ENCODE results near the gene FXYD3. TPM values are rescaled to one million over a fixed set of nuclear protein-coding genes. Genes with fewer than 3 reads are reported as not detected.

FXYD3 gene, protein sequence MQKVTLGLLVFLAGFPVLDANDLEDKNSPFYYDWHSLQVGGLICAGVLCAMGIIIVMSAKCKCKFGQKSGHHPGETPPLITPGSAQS
- polyA plus RNA-seq (ENCODE audit: insufficient read length), result 0.42 TPM

DNA sequence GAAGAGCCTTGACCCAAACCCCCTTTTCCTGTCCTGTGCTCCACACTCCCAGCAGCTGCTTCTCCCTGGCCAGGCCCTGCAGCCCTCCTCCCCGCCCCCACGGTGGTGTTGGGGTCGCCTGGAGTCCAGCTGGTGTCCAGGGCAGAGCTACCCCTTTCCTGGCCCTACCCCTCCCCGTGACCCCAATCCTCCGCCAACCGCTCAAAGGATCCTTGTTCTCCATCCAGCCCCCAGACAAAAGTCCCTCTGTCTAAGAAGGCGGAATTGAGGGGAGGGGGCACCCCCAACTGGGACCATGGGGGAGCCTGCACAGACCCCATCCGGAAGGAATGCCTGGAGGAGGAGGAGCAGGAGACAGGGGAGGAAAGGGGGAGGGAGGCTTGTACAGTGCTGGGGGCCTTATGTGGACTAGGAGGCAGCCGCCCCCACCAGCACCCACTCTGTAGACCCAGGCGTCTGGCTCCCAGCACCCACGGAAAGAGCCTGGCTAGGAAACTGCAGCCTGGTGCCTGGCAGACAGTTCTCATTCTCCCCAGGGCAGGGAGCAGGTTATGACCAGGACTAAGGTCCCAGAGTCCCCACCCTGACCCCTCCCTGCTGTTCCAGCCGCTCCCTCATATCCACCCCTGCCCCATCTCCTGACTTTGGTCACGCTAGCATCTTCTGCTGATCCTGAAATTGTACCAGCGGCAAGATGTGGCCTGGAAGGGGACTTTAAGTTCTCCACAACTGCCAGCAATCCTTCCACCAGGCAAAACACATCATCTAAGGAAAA, at the start of gene FXYD3:
TSS of gene FXYD3 (plus strand) at position 647 of the 775 bp plus-strand sequence. CDS start 3,554 bp downstream, outside the sequence.
- no peak for DNase-seq (ENCODE audit: low read depth)

DNA sequence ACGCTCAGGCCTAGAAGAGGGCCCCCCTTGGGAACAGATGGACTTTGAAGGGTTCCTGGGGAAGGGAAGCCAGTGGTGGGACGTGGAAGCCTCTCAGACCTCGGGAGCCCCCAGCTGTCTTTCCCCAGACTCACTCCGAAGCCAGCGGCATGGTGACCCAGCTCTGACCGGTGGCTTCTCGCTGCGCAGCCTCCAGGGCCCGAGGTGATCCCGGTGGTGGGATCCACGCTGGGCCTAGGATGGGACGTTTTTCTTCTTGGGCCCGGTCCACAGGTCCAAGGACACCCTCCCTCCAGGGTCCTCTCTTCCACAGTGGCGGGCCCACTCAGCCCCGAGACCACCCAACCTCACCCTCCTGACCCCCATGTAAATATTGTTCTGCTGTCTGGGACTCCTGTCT, 49.5 kb upstream of the FXYD3 start:
- no peak for DNase-seq (ENCODE audit: low read depth)

DNA sequence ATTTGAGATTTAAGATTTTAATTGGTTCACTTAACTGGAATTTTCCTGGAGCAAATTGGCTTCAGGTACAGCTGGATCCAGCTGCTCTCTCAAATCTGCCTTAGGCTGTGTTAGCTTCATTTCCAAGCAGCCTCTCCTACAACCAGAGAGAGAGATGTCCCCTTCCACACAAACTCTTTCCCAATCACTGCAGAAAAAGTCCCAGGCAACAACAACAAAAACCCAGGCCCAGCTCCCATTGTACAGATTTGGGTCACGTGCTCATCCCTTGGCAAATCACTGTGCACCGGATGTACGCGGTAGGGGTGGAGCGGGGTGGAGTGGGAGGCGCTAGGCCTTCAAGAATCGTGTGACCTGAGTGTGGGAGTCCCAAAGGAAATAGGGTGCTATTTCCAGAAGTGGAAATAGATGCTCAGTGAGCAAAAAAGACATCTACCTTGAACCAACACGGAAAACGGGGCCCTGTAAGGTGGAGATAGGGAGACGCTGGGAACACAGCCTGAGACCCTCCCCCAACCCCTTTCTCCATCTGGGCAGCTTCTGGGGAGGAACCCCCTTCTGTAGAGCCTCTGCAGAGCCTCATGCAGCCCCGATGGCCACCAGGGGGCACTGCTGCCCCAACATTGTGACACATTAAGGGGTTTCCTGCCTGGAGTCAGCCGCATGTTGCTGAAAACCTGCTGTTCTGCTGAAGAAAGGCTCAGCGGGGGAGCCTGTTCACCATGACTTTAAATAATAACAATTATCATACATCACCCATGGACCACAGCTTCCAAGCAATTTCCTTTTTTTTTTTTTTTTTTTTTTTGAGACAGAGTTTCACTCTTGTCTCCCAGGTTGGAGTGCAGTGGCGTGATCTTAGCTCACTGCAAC, 48.7 kb upstream of the FXYD3 start:
- DNase-seq (ENCODE audit: low read depth), result no peak

DNA sequence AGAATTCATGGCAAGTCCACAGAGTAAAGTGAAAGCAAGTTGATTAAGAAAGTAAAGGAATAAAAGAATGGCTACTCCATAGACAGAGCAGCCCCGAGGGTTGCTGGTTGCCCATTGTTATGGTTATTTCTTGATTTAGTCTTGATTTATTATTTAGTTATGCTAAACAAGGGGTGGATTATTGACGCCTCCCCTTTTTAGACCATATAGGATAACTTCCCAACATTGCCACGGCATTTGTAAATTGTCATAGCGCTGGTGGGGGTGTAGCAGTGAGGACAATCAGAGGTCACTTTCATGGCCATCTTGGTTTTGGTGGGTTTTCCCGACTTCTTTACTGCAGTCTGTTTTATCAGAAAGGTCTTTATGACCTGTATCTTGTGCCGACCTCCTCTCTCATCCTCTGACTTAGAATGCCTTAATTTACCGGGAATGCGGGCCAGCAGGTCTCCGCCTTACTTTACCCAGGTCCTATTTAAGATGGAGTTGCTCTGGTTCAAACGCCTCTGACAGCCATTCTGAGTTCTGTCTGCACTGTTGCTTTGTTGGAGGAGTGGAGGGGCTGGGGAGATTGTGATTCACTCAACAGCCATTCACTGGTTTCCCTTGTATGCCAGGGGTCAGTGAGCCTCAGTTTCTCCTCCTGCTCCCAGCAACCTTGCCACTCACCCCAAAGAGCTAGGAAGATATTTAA, 46.5 kb upstream of the FXYD3 start:
- no peak for DNase-seq (ENCODE audit: low read depth)

DNA sequence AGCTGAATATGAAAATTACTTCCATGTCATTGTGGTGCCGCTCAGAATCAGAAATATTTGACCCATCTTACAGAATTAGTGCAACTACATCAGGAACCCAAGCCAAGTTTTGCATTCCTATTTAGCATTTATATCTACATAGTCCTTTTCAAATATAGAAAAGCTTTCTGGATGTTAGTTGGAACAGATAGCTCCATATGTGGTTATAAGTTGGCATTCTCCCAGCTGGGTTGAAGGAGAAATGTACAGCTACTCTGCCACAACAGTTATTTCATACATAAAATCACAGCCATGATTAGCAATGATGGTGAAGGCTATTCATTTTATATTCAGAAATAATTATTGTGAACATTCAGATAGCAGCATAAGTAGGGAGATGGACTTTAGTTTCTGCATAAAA, 45.9 kb upstream of the FXYD3 start:
- no peak for DNase-seq (ENCODE audit: low read depth)

DNA sequence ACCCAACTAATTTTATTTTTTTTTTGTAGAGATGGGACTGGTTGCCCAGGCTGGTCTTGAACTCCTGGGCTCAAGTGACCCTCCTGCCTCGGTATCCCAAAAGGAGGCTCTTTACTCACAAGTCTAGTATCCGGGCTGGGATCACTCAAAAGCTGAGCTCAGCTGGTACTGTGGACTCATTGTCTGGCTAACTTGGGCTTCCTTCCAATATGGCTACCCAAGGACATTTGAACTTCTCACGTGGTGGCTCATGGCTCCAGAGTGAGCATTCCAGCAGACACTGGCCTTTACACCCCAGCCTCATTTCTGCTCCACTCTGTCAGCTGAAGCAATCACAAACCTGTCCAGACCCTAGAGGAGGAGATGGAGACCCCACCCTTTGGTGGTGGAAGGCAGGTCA, 45.2 kb upstream of the FXYD3 start:
- no peak for DNase-seq (ENCODE audit: low read depth)

DNA sequence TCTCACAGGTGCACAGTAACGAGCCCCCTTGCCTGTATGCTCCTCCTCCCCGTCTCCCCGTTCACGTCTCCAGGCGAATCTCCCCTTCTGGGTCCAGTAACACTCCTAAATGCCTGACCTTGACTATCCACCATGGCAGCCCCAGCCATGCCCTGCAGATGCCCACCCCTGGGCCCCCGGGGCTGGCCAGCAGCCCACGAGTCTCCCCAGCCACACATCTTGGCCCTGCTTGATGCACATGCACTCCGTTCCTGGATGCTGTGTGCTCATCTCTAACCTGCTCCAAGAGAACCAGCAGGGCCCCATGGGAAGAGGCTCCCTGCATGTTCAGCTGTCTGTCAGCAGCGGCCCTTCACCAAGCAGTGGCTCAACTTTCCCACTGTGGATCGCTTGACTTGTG, 42.1 kb upstream of the FXYD3 start:
- no peak for DNase-seq (ENCODE audit: low read depth)

DNA sequence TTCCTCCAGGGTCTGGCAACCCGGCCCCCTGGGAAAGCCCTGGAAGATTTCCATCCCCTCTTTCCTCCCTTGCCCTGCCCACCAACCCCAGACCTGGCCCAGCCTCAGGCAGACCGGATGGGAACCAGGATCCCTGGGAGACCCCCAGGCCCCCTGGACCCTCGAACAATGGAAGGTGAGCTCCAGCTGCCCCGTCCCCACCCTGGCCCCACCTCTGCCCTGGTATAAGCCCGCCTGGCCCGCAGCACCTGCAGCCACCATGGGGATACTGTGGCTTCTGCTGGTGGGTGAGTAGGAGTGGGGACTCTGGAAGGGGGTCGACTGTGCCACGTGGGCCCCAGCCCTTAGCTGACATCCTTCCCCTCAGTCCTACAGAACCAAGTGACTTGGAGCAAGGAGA, 41.7 kb upstream of the FXYD3 start:
- DNase-seq (ENCODE audit: low read depth), result no peak

DNA sequence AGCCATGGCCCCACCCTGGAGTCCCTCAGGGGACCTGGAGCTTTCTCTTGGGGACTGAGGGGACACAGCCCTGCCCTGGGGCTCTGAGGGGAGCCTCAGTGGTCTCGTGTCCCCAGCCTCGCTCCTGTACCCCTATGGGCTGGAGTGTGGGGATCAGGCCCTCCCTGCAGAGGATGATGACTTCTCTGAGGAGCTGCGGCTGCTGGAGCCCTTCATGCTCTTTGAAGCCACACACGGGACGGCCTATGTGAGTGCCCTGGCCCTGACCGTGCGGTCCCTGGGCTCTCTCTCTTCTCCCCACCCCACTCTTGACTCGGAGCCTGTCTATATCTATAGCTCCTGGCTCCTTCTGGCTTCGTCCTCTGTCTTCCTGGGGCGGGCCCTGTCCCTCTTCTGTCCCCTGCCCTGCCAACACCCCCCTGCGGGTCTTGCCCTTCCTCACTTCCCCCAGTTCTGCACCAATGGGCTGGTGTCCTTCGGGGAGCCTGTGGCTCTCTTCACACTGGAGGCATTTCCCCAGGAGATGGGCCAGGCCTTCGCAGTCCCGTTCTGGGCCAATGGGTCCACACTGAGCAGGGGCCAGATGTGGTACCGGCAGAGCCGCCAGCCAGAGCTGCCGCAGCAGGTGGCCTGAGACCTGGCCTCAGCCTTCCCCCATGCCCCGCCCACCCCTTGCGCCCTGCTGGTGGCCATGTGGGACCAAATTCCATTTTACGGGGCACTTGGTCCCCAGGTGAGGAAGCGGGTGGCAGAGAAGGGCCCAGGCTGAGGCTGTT, 41.0 kb upstream of the FXYD3 start:
- no peak for DNase-seq (ENCODE audit: low read depth)

DNA sequence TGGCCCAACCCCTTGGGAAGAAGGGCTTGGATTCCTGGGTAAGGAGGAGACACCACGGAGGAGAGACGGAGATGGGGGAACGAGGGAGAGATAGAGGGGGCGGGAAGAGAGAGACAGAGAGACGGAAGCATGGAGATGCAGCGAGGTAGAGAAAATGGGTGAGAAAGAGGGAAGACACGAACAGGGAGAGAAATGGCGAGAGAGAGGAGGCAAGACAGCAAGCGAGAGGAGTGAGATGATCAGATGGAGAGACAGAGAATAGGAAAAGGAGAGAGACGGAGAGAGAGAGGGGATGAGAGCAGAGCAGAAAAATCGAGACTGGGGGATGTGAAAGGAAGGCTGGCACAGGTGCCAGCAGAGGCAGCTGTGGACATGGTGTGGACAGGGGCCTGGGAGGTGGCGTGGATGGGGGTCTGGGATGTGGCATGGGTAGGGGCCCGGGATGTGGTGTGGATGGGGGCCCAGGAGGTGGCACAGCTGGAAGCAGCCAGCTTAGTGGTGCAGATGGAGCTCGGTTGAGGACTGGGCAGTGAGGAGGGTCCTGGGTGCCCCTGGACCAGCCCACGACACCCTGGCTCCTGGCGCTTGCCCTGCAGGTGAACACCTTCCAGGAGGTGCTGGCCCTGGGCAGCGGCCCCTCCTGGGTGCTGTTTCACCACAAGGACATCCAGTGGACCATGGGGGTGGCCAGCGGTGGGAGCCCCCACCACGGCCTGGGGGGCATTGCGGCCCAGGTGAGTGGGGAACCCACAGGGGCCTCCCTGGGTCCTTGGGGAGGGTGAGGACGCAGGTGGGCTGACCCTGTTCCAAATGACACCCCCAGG, 40.2 kb upstream of the FXYD3 start:
- DNase-seq (ENCODE audit: low read depth), result no peak

DNA sequence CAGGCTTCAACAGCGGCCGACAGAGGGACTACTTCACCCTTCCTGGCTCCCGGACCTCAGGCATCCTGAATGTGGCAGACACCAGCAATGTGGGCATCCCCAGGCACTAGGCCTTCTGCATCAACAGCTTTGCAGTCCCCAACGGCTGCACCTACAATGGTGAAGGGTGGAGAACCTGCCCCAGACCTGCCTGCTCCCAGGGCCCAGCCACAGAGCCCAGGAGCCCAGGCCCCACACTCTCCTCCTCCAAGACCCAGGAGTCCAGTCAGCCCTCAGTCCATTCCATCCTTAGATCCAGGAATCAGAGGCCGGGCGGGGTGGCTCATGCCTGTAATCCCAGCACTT, 39.6 kb upstream of the FXYD3 start:
- no peak for DNase-seq (ENCODE audit: low read depth)

DNA sequence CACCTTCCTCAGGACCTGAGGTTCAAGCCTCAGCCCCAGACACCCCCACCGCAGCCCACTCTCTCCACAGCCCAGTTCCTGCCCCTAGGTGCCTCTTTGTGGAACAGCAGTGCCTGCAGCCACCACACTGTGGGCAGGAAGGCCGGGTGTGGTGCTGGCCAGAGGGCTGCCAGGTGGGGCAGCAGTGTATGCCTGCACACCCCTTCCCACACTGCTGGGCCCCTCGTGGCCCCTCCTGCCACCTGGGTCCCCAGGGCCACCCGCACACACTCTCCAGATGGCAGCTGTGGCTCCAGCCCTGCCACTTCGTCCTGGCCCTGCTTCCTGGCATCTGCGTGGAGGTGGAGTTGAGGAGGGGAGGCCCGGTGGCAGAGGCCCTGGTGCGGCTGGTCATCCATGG, 39.0 kb upstream of the FXYD3 start:
- DNase-seq (ENCODE audit: low read depth), result no peak

DNA sequence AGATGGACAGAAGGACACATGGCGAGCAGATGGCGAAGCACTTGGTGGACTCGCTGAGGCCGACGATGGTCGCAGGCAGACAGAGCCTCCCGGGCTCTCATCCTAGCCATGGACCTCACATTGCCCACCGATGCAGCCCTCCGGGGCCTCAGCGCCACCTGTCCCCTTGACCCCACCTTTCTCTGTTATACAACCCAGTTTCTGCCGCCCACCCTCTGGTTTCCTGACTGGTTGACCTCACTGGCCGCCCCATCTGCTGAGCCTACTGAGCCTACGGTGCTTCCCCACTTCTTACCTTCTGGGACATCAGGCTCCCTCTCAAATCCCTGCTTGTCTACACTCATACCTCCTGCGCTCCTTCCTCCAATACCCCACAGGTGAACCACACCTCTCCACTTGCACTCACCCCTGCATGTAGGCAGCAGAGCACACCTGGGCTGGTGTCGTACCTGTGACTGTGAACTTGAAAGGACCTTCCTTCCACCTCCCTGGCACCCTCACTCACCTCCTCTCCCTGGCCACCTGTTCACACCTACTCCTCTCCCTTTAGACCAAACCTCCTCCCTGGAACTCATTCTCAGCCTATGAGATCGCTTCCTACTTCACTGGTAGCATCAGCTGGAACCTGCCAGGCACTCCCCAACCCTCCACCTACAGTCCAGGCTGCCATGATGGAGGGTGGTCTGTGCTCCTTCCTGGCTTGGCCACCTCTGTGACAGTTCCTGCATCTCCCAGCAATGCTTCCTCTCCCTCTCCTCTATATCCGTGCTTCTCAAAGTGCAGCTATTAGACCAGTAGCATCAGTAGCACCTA, 38.0 kb upstream of the FXYD3 start:
- no peak for DNase-seq (ENCODE audit: low read depth)

DNA sequence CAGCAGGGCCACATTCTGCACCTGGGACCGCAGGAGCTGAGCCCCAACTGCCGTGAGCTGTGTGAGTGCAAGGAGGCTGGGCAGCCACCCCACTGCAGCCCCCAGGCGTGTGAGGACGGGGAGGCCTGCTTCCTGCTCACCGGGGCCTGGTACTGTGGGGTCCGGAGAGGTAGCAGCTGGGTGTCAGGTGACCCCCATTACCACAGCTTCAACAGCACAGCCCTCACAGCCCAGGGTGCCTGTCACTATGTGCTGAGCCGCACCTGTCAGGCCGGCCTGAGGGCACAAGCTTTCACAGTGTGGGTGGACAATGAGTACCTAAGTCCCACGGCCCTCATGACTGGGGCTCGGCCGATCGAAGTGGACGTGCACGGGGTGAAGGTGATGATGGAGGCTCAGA, 35.8 kb upstream of the FXYD3 start:
- no peak for DNase-seq (ENCODE audit: low read depth)

DNA sequence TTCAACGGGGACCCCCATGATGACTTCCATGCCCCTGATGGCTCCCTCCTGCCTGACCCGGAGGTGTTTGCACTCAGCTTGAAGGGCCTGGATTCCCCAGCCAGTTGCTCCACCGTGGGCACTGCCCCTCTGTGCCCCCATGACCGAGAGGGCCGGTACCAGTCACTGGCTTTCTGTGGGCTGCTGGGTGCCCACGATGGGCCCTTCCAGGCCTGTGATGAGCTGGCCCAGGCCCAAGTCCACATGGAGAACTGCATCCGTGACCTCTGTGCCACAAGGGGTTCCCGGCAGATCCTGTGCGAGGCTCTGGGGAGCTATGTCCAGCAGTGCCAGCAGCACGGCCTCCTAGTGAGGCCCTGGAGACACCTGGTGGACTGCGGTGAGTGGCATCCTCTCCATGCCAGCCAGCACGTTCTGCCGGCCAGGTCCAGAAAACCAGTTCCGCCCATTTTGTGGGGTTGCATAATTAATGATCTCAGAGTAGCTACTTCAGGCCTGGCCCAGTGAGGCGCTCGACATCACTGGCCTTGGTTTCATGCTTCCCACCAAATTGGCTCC, 34.9 kb upstream of the FXYD3 start:
- DNase-seq (ENCODE audit: low read depth), result no peak

DNA sequence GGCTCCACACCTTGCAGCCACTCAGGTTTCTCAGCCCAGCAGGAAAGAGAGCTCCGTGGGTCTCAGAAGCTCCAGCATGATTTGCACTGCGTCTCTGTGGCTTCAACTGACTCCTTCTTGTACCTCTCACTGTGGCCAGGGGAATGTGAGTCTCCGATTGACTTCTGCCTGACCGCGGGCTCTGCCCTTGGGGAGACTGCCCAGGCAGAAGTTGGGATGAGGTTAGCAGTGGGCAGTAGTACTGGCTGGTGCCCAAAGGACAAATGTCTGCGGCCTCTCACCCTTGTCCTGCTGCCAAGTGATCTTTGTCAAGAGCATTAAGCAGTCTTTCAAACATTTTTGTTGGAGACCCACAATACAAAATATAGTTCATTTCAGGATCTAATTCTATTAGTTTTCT, 34.4 kb upstream of the FXYD3 start:
- no peak for DNase-seq (ENCODE audit: low read depth)

DNA sequence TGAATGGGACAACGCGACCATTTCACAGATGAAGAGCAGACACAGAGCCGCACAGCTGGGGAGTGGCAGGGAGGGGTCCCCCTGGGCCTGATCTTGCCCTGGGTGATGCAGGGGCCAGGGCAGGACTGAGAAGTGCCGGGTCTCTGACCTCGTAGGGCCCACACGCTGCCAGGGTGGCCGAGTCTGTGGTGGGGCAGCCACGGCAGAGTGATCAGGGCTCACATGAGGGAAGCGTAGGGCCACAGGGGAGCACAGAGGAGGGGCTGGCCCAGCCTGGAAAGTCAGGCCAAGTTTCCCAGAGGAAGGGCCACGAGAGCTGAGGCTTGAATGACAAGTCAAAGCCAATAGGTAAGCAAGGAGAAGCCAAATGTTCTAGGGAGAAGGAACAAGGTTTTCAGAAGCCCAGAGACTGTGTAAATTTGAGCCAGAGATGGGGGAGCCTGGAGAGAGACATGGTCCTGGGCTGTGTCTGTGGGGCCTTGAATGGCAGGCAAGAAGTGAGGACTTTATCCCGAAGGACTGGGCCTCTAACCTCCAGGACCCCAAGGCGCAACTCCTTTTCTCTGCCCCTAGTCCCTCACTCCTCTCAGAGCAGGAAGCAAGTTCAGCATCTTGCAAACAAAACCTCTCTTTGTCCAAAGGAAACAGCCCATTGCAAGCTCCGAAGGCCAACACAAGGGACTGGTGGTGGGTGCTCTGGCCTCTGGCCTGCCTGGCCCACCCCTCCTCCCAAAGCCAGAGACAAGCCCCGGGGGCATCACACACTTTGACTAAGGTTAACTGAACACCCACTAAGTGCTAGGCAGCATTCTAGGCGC, 31.7 kb upstream of the FXYD3 start:
- no peak for DNase-seq (ENCODE audit: low read depth)

DNA sequence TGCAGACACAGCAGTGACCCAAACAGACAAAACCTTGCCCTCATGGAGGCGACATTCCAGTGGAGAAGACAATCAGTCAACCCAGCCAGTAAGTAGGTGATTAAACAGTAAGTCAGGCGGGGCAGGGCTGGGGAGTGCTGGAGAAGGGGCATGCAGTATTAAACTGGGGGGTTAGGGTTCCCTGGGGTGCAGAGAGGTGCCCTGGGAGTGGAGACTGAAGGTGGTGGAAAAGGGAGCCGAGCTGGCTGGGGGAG, 31.2 kb upstream of the FXYD3 start:
- DNase-seq (ENCODE audit: low read depth), result no peak

DNA sequence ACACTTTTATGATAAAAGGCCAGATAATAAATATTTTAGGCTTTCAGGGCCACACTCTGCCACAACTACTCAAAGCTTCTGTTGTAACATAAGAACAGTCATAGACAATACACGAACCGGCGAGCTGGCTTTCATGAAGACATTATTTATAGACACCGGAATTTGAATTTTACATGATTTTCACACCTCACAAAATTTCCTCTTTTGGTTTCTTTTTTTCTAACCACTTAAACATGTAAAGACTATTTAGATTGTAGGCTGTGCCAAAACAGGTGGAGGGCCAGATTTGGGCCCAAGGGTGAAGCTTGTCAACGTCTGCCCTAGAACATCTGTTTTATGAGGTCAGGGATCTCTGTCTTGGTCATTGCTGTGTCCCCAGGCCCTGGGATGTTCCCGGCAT, 29.7 kb upstream of the FXYD3 start:
- DNase-seq (ENCODE audit: low read depth), result no peak
